GM10266 (cell line): Measurements from ENCODE around the gene YES1.

Experiments used
- DNase-seq: peaks from one replicate; pipeline ENCODE4 v3.0.0; 2012; ENCODE audit errors: extremely low spot score
- TF ChIP-seq, protein P1 (sequence below): IDR thresholded peaks from 2 replicates; pipeline ENCODE4 v1.5.1; 2012; ENCODE audit warnings: mild to moderate bottlenecking, low read depth; ENCODE audit not compliant: control insufficient read depth, insufficient read depth; ENCODE audit errors: missing control alignments

The YES1 gene

DNA sequence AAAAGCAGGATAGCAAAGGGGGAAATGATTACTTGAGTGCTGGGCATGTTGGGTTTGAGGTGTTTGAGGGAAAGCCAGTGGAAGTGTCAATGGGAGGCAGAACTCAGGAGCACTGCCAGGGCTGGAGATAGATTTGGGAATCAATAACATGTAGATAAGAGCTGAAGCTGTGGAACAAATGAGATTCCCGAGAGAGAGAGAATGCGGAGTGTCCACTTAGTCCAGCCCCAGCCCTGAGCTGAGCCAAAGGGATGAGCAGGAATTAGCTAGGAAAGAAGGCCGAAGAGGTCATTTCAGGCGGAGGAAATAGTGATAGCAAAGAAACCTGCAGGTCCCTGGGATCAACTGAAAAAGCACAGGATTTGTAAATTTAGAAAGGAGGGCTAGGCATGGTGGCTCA, 21.2 kb upstream of the YES1 start:
- TF ChIP-seq, protein P1, sequence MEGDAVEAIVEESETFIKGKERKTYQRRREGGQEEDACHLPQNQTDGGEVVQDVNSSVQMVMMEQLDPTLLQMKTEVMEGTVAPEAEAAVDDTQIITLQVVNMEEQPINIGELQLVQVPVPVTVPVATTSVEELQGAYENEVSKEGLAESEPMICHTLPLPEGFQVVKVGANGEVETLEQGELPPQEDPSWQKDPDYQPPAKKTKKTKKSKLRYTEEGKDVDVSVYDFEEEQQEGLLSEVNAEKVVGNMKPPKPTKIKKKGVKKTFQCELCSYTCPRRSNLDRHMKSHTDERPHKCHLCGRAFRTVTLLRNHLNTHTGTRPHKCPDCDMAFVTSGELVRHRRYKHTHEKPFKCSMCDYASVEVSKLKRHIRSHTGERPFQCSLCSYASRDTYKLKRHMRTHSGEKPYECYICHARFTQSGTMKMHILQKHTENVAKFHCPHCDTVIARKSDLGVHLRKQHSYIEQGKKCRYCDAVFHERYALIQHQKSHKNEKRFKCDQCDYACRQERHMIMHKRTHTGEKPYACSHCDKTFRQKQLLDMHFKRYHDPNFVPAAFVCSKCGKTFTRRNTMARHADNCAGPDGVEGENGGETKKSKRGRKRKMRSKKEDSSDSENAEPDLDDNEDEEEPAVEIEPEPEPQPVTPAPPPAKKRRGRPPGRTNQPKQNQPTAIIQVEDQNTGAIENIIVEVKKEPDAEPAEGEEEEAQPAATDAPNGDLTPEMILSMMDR, result no peak

DNA sequence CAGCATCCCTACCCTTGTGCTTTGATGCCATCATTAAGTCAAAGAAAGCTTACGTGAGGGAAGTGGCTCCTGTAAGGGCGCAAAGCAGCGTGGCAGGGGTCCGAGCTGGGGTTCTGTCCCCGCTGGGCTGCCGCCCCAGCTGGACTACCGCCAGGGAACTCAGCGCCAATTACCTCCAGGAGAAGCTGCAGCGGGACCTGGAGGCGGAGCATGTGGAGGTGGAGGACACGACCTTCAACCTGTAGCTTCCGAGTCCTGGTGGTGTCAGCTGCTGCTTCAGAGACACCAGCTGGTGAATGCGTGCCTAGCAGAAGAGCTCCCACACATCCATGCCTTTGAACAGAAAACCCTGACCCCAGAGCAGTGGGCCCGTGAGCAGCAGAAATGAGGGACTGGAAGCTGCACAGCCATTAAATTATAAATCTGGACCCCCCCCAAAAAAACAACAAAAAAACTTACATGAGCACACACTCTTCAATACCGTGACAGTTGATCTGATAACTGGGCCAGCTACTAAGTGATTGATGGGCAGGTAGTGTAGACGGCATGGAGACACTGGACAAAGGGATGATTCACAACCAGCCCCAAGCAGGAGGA, 20.1 kb upstream of the YES1 start:
- TF ChIP-seq, protein P1, result peak; percentile 16
- no peak for DNase-seq

More for the DNA sequence above, 21.2 kb upstream of the YES1 start:
- DNase-seq, result no peak

DNA sequence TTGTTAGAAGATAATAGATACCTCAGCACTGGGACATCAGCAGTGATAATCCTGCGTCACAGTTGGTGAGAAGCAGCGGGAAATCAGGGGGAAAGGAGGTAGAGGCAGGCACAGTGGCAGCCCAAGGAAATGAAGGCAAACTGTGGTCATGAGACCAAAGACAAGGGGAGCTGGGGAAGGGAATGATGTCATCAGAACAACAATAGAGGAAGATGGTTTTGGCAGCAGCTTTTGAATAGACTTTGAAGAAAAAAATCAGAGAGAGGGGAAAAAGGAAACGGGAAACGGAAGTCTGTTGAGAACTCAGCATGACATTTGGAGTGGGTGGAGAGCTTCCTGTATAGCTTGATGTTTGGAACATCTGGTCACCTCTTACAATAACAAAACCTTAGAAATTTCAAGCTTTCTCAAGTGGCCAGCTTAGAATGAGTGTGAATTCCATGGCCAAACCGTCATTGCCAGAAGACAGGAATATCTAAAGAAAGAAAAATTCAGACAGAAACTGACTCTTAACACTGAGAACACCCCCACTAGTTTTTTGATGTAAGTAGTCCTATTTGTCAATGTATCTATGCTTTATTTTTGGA, 18.4 kb upstream of the YES1 start:
- TF ChIP-seq, protein P1, result no peak
- DNase-seq, result no peak

DNA sequence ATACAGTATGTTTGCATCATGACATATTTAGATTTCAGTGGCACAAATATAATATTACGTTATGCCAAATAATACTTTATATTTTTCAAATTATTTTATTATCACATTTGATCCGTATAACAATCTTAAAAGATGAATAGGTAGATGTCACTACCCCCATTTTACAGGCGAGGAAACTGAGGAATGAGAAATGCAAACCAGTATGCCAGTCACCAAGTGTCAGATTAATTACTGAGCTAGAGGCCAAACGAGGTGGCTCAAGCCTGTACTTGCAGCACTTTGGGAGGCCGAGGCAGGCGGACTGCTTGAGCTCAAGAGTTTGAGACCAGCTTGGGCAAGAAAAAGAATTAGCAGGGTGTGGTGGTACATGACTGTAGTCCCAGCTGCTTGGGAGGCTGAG, 17.4 kb upstream of the YES1 start:
- no peak for DNase-seq
- TF ChIP-seq, protein P1, result no peak

DNA sequence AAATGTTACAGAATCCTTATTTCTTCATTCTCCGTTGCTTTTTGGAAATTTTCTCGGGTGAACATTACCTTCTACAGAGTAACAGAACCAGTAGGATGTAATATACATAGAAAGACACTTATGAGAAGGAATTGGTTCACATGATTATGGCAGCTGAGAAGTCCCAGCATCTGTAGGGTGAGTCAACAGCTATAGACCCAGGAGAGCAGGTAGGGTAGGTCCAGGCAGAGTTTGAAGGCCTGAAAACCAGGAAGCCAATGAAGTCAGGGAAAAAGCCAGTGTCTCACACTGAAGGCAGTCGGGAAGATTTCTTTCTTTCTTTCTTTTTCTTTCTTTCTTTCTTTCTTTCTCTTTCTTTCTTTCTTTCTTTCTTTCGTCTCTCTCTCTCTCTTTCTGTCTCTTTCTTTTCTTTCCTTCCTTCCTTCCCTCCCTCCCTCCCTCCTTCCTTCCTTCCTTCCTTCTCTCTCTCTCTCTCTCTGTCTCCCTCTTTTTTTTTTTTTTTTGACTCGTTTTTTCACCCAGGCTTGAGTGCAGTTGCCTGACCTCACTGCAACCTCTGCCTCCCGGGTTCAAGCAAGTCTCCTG, 15.1 kb upstream of the YES1 start:
- TF ChIP-seq, protein P1, result no peak
- DNase-seq, result no peak

DNA sequence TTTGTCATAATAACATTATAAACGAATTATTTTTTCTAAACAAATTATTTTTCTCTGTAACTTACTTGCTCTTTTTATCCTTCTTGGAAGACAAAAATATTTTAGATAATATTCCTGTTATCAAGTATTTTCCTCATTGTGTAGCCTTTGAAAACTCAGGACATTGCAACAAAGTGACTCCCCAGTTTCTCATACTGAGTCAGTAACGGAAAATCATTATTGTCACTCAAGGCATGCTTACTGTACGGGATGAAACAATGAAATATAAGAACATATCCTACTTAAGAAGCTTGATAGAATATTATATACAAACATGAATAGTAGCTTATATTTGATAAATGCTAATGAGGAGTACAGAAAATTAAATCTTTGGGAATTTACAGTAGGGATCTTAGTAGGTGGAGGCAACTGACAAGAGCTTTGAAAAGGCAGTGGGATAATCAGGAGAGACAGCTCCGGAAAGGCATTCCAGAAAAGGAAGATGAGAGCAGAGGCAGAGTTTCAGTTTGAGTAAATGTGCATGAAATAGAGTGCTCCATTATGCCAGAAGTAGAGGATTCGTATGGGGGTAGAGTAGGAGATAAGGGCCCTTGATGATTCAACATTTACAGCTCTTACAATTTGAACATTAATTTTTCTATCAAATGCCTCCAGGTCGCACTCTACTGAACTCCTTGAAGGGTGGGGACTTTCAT, 14.0 kb upstream of the YES1 start:
- TF ChIP-seq, protein P1, result no peak
- no peak for DNase-seq

DNA sequence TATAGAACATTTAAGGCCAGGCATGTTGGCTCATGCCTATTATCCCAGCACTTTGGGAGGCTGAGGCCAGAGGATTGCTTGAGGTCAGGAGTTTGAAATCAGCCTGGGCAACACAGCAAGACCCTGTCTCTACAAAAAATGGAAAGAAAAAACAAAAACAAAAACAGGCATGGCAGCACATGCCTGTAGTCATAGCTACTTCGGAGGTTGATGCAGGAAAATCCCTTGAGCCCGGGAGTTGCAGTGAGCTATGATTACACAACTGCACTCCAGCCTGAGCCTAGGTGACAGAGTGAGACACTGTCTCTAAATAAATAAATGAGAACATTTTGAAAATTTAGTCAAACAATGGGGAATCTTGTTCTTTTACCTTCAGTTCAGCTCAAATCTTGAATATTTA, 12.1 kb upstream of the YES1 start:
- no peak for DNase-seq
- TF ChIP-seq, protein P1, result no peak
